Subcutaneous adipose tissue (tissue), 4 donors: ENCODE measurements around the gene LAMTOR4. TPM values are rescaled to one million over a fixed set of nuclear protein-coding genes. Genes with fewer than 3 reads are reported as not detected.

Experiments used
- CTCF ChIP-seq: fragments of 450-650 bp; IDR thresholded peaks from one replicate; pipeline ENCODE4 v1.5.1; 2016; ENCODE audit warnings: low read depth, mild to moderate bottlenecking, control low read depth, antibody characterized with exemption, moderate library complexity
- total RNA-seq, 4 donors: library from RNA; depleted of rRNA; stranded (reverse); fragments of >200 nt; gene quantifications; one replicate each; pipeline ENCODE4 v1.1.0, GENCODE V29; 2016

LAMTOR4 gene
- total RNA-seq, 4 donors from 2014 or later, result 142 to 268 (median 250) TPM

GRCh38 chr7:100157069-100157333, 8.3 kb downstream of the LAMTOR4 start:
- no peak for TF ChIP-seq CTCF

DNA sequence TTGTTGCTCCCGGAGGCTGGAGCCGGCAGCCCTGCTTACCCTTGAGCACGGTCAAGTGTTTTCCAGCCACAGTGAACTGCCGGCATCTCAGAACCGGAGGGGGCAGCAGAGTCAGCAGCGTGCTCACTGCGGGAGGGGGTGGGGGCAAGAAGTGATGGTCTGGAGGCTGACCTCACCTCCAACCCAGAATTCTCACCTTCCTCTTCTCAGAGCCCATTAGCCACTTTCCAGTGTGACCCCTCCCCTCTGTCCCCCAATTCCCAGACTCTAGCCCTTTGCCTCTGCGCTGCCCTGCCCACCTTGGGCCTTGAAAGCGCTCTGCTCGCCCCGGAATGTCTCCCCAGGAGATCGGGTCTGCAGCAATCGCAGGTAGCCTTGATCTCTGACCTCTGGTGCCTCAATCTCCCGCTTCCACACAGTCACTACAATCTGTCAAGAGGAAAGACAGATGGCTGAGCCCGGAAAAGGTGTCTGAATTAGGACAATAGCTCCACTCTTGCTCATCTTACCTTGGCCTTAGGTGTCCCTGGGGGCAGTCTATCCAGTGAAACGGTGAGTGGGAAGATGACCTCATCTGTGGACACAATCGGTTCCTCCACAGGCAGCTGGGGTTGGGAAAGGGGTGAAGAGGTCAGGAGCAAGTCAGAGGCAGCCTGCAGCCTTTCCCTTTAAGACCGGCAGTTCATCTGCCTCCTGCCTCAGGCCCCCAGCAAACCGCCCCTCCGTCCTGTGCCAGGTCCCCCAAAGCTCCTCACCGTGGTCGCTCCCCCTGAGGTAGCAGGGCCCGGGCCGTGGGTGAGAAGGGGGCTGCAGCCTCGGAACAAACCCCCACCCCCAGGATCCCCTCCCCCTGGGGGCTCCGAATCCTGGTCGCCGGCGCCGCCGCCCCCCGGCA, 8.9 kb downstream of the LAMTOR4 start:
- no peak for TF ChIP-seq CTCF

DNA sequence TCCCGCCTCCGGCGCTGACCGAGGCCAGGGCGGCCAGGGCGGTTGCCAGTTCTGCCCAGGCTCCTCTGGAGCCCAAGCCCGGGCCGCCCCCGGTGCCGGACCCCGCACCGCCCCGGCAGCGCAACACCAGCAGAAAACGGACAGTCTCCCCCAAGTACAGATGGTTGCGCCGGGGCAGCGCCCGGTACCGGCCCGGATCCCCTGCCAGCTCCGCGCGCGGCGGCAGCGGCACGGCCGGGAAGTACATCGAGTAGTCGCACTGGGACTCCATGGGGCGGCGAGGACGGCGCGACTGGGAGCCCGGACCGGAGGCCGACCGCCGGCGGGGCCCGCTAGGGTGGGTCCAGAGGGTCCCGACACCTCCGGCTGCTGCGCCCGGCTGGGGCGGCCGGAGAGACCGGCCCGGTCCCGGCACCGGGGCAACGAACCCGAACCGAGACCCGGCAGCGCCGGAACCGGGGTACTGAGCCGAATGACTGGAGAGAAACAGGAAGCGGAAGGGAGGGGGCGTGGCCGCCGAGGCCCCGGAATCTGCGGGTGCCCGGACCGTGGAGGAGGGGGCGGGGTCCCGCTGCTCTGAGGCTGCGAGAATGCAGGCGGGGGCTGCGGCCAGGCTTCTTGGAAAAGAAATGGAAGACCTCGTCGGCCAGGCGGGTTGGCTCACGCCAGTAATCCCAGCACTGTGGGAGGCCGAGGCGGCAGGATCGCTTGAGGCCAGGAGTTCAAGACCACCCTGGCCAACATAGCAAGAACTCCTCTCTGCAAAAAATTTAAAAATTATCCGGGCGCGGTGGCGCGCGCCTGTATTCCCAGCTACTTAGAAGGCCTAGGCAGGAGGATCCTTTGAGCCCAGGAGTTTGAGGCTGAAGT, 9.7 kb downstream of the LAMTOR4 start, which contains the start of gene TRAPPC14:
Gene TRAPPC14 (minus strand): TSS at position 495 of the 870 bp plus-strand sequence. CDS start 224 bp downstream, at position 271.
- no peak for TF ChIP-seq CTCF

GRCh38 chr7:100159099-100159623, 10.4 kb downstream of the LAMTOR4 start:
- no peak for TF ChIP-seq CTCF

GRCh38 chr7:100160067-100160466, 11.3 kb downstream of the LAMTOR4 start:
- TF ChIP-seq CTCF, result no peak

GRCh38 chr7:100163006-100163531, 14.4 kb downstream of the LAMTOR4 start:
- no peak for TF ChIP-seq CTCF

DNA sequence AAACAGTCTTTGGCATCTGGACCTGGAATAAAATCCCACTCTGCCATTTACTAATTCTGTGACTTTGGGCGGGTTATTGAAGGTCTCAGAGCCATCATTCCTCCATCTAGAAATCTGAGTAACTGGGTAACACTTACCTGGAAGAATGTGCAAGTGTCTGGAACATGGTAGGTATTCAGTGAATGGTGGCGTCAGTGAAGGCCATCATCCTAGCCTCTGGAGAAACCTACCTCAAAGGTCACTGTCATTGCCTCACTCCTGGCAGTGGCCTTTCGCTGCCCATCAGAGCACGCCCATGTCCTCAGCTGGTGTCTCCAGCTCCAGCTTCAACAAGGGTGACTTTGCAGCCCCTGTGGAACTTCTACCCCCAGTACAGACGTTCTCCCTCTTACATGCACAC, 15.2 kb downstream of the LAMTOR4 start:
- no peak for TF ChIP-seq CTCF
